Liver (tissue), 3 donors: ENCODE results near the gene CLN3.

Experiments
- CTCF ChIP-seq: fragments of 150-350 bp; IDR thresholded peaks from 2 replicates; pipeline ENCODE4 v1.5.1; 2017; ENCODE audit warnings: improper control_type of control experiment, low read depth, low read length; ENCODE audit not compliant: missing input control
- EGR1 ChIP-seq, 2 donors: IDR thresholded peaks; 2 replicates each; pipeline ENCODE4 v1.6.1; 2016 to 2018; ENCODE audit warnings: antibody characterized with exemption in 2 of 2, low read depth in 2 of 2
- FOXA2 ChIP-seq: IDR thresholded peaks from 2 replicates; pipeline ENCODE4 v1.6.1; 2016; ENCODE audit warnings: antibody characterized with exemption
- HNF4A ChIP-seq, 2 donors: conservative IDR thresholded peaks; 2 replicates each; pipeline ENCODE4 v1.6.1; 2016; ENCODE audit warnings: antibody characterized with exemption in 2 of 2, mild to moderate bottlenecking in 2 of 2
- JUND ChIP-seq, 2 donors: IDR thresholded peaks; 2 replicates each; pipeline ENCODE4 v1.6.1; 2016; ENCODE audit warnings: antibody characterized with exemption in 2 of 2
- MAX ChIP-seq: IDR thresholded peaks from 2 replicates; pipeline ENCODE4 v1.6.1; 2016; ENCODE audit warnings: antibody characterized with exemption
- RAD21 ChIP-seq, 2 donors: IDR thresholded peaks; 2 replicates each; pipeline ENCODE4 v1.6.1; 2016; ENCODE audit warnings: antibody characterized with exemption in 2 of 2, mild to moderate bottlenecking in 2 of 2
- REST ChIP-seq: IDR thresholded peaks from 2 replicates; pipeline ENCODE4 v1.6.1; 2016; ENCODE audit warnings: antibody characterized with exemption, mild to moderate bottlenecking
- RXRA ChIP-seq, 2 donors: IDR thresholded peaks; 2 replicates each; pipeline ENCODE4 v1.6.1; 2017 to 2018; ENCODE audit warnings: antibody characterized with exemption in 2 of 2, mild to moderate bottlenecking in 1 of 2
- SP1 ChIP-seq: IDR thresholded peaks from 2 replicates; pipeline ENCODE4 v1.6.1; 2018; ENCODE audit warnings: antibody characterized with exemption, mild to moderate bottlenecking
- TAF1 ChIP-seq: conservative IDR thresholded peaks from 2 replicates; pipeline ENCODE4 v1.6.1; 2016; ENCODE audit warnings: antibody characterized with exemption, mild to moderate bottlenecking
- ZBTB33 ChIP-seq: IDR thresholded peaks from 2 replicates; pipeline ENCODE4 v1.6.1; 2016; ENCODE audit warnings: antibody characterized with exemption
- donor health status: healthy.
- donor health status: healthy.

GRCh38 chr16:28477311-28477920 lies 14.5 kb downstream of the CLN3 start:
- TF ChIP-seq REST = no peak
- no peak for TF ChIP-seq JUND (IDR thresholded peaks at IDR 0.05)
- no peak for TF ChIP-seq ZBTB33
- no peak for TF ChIP-seq CTCF
- no peak for TF ChIP-seq RAD21 (IDR thresholded peaks at IDR 0.05)
- TF ChIP-seq RXRA (IDR thresholded peaks at IDR 0.05) = no peak
- no peak for TF ChIP-seq HNF4A (conservative IDR thresholded peaks at IDR 0.05)
- no peak for TF ChIP-seq EGR1 (IDR thresholded peaks at IDR 0.05; ENCODE audit: low read depth in 2 of 2)
- TF ChIP-seq FOXA2 = no peak
- no peak for TF ChIP-seq TAF1
- TF ChIP-seq MAX = no peak
- no peak for TF ChIP-seq SP1
